Uterus (tissue), 2 donors: ENCODE measurements around the gene ERF.

Experiments used
- POLR2A ChIP-seq, 2 donors: fragments of 450-650 bp; IDR thresholded peaks; one replicate each; pipeline ENCODE4 v1.6.1; 2016; ENCODE audit warnings: antibody characterized with exemption in 2 of 2, mild to moderate bottlenecking in 1 of 2, moderate library complexity in 1 of 2
- TF ChIP-seq, protein P1 (sequence below), 4 experiments: fragments of 200-600 bp in 2 of 4; fragments of 450-650 bp in 2 of 4; sonication (generic) in 2 of 4; IDR thresholded peaks; one replicate each; pipeline ENCODE4 v1.5.1; 2016 to 2019; ENCODE audit warnings: antibody characterized with exemption in 4 of 4, mild to moderate bottlenecking in 2 of 4, moderate library complexity in 1 of 4

DNA sequence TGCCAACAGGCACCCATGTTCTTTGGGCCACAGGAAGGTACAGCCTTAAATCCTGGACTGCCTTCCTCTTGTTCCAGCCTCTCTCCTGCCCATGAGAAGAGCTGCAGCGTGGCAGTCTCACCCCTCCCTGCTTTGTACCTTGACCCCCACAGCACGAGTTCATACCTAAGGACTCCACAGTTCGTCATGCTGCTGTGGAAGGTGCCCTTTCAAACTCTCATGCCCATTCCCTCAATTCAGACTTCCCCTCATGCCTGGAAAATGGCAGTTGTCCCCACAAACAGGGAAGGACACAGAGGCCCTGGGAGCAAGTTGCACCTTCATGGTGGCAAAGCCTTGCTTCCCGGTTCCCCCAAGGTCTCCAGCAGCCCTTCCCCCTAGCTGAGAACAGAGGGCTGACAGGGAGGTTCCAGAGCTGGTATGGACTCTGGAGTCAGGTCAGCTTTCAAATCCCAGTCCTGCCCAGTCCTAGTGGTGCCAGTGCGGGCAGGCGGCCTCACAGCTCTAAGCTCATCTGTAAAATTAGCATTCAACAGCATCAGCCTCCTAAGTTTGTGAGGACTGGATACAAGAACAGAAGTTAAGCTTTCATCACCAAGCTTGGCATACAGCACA, 21.1 kb downstream of the ERF start:
- TF ChIP-seq, protein P1, sequence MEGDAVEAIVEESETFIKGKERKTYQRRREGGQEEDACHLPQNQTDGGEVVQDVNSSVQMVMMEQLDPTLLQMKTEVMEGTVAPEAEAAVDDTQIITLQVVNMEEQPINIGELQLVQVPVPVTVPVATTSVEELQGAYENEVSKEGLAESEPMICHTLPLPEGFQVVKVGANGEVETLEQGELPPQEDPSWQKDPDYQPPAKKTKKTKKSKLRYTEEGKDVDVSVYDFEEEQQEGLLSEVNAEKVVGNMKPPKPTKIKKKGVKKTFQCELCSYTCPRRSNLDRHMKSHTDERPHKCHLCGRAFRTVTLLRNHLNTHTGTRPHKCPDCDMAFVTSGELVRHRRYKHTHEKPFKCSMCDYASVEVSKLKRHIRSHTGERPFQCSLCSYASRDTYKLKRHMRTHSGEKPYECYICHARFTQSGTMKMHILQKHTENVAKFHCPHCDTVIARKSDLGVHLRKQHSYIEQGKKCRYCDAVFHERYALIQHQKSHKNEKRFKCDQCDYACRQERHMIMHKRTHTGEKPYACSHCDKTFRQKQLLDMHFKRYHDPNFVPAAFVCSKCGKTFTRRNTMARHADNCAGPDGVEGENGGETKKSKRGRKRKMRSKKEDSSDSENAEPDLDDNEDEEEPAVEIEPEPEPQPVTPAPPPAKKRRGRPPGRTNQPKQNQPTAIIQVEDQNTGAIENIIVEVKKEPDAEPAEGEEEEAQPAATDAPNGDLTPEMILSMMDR (IDR thresholded peaks at IDR 0.05): no peak
- no peak for TF ChIP-seq POLR2A (IDR thresholded peaks at IDR 0.05)
